IMR-90 (cell line): ENCODE measurements around the gene CFAP299. TPM values are rescaled to one million over a fixed set of nuclear protein-coding genes. Genes with fewer than 3 reads are reported as not detected.

Experiments used
- ATAC-seq: fragments of 200-7000 bp; cut with Tn5 transposase; 2 replicates; pipeline ENCODE4 v1.9.1; 2020; ENCODE audit warnings: low read depth, mild to moderate bottlenecking, moderate library complexity
- BruUV-seq: library from RNA; stranded (reverse); fragments of 400-500 nt; replicated peaks from 2 replicates; lab custom pipeline; 2021; lab: Mats Ljungman, UMichigan
- CTCF ChIA-PET: fragments of 300-600 bp; formaldehyde crosslinking; extraction: SDS; loops from one replicate; lab custom pipeline; 2021; ENCODE audit warnings: antibody characterized with exemption; lab: Yijun Ruan, JAX
- POLR2A ChIA-PET: fragments of 300-600 bp; sonication (Branson Sonifier 250); formaldehyde crosslinking; loops from one replicate; lab custom pipeline; 2022; ENCODE audit warnings: antibody characterized with exemption; ENCODE audit not compliant: unreplicated experiment; lab: Charles Lee
- DNase-seq: peaks from one replicate; pipeline ENCODE4 v3.0.0; 2013
- H2AFZ ChIP-seq: replicated peaks from 2 replicates; pipeline ENCODE3; 2013; ENCODE audit warnings: low read length, mild to moderate bottlenecking; ENCODE audit not compliant: poor library complexity
- H2AK5ac ChIP-seq: 2 replicates; pipeline ENCODE4 v1.6.1; 2013; ENCODE audit warnings: low read depth, low read length, inconsistent platforms
- H2AK9ac ChIP-seq: replicated peaks from 2 replicates; pipeline ENCODE3; 2013; ENCODE audit warnings: mild to moderate bottlenecking, low read depth, low read length, moderate library complexity; ENCODE audit not compliant: poor library complexity
- H2BK120ac ChIP-seq: 2 replicates; pipeline ENCODE4 v1.6.1; 2013; ENCODE audit warnings: low read depth, low read length, inconsistent platforms
- H2BK15ac ChIP-seq: 3 replicates; pipeline ENCODE4 v1.6.1; 2013; ENCODE audit warnings: low read depth, low read length, inconsistent platforms
- H2BK20ac ChIP-seq: 2 replicates; pipeline ENCODE4 v1.6.1; 2013; ENCODE audit warnings: low read depth, mild to moderate bottlenecking, inconsistent platforms, low read length, moderate library complexity
- H2BK5ac ChIP-seq: 2 replicates; pipeline ENCODE4 v1.6.1; 2013; ENCODE audit warnings: mild to moderate bottlenecking, low read depth, low read length, inconsistent platforms; ENCODE audit not compliant: poor library complexity, severe bottlenecking
- H3K14ac ChIP-seq: replicated peaks from 2 replicates; pipeline ENCODE4 v1.6.1; 2013; ENCODE audit warnings: low read depth, low read length, inconsistent platforms
- H3K18ac ChIP-seq: 2 replicates; pipeline ENCODE4 v1.6.1; 2013; ENCODE audit warnings: low read depth, low read length, control low read depth
- H3K23ac ChIP-seq: 2 replicates; pipeline ENCODE4 v1.6.1; 2013; ENCODE audit warnings: low read depth, low read length, inconsistent platforms
- H3K27ac ChIP-seq: 2 replicates; pipeline ENCODE4 v1.5.1; 2013; ENCODE audit warnings: mild to moderate bottlenecking, control low read depth, low read length; ENCODE audit not compliant: insufficient read depth
- H3K27me3 ChIP-seq: 2 replicates; pipeline ENCODE4 v1.6.1; 2013; ENCODE audit warnings: low read length; ENCODE audit not compliant: control insufficient read depth, insufficient read depth
- H3K36me3 ChIP-seq: 2 replicates; pipeline ENCODE4 v1.6.1; 2013; ENCODE audit warnings: low read length, mixed read lengths; ENCODE audit not compliant: control insufficient read depth, insufficient read depth
- H3K4ac ChIP-seq: 2 replicates; pipeline ENCODE4 v1.6.1; 2013; ENCODE audit warnings: low read depth, low read length, inconsistent platforms
- H3K4me1 ChIP-seq: 2 replicates; pipeline ENCODE4 v1.6.1; 2013; ENCODE audit warnings: low read length, mixed read lengths; ENCODE audit not compliant: control insufficient read depth, insufficient read depth
- H3K4me2 ChIP-seq: 2 replicates; pipeline ENCODE4 v1.6.1; 2013; ENCODE audit warnings: low read depth, mild to moderate bottlenecking, control low read depth, low read length, moderate library complexity
- H3K4me3 ChIP-seq: 2 replicates; pipeline ENCODE4 v1.5.1; 2013; ENCODE audit warnings: low read depth, mild to moderate bottlenecking, control low read depth, low read length, moderate library complexity; ENCODE audit not compliant: insufficient read depth
- H3K56ac ChIP-seq: 2 replicates; pipeline ENCODE4 v1.6.1; 2013; ENCODE audit warnings: low read length, inconsistent platforms; ENCODE audit not compliant: insufficient read depth; ENCODE audit errors: extremely low read depth
- H3K79me1 ChIP-seq, 2 experiments: 2 replicates each; pipeline ENCODE4 v1.6.1; 2013; ENCODE audit warnings: low read length in 2 of 2, inconsistent platforms in 1 of 2, low read depth in 1 of 2
- H3K9ac ChIP-seq: 2 replicates; pipeline ENCODE4 v1.6.1; 2013; ENCODE audit warnings: low read depth, low read length, control low read depth
- H3K9me1 ChIP-seq: 2 replicates; pipeline ENCODE4 v1.6.1; 2013; ENCODE audit warnings: low read length, inconsistent platforms; ENCODE audit not compliant: insufficient read depth
- H3K9me3 ChIP-seq: 2 replicates; pipeline ENCODE4 v1.6.1; 2013; ENCODE audit warnings: low read length; ENCODE audit not compliant: control insufficient read depth, insufficient read depth
- H4K20me1 ChIP-seq: 2 replicates; pipeline ENCODE4 v1.6.1; 2013; ENCODE audit warnings: low read length, inconsistent platforms; ENCODE audit not compliant: insufficient read depth
- H4K5ac ChIP-seq: 2 replicates; pipeline ENCODE4 v1.6.1; 2013; ENCODE audit warnings: mild to moderate bottlenecking, low read depth, low read length, control low read depth
- H4K8ac ChIP-seq, 2 experiments: 2 replicates each; pipeline ENCODE4 v1.6.1; 2013; ENCODE audit warnings: low read depth in 2 of 2, low read length in 2 of 2, control low read depth in 1 of 2, inconsistent platforms in 1 of 2
- H4K91ac ChIP-seq: 2 replicates; pipeline ENCODE4 v1.6.1; 2013; ENCODE audit warnings: low read depth, low read length, inconsistent platforms; ENCODE audit not compliant: insufficient read depth
- CHD1 ChIP-seq: IDR thresholded peaks from 2 replicates; pipeline ENCODE4 v1.6.1; 2012; ENCODE audit warnings: low read depth, low read length, improper control_type of control experiment
- WGBS, 2 experiments: methylation state at CpG; one replicate each; pipeline versions ENCODE4 v1.1.5 to v1.1.7; 2013; ENCODE audit warnings: missing lambda C conversion rate in 2 of 2; ENCODE audit not compliant: insufficient read length in 1 of 2; ENCODE audit errors: extremely low coverage in 2 of 2; 5-methylcytosine and 5-hydroxymethylcytosine counted together
- dilution Hi-C: fragments of 300-500 bp; cut with HindIII; formaldehyde crosslinking; loops from one replicate; pipeline ENCODE4 v1.14.3; 2018; ENCODE audit warnings: low sequenced_read_pairs; ENCODE audit not compliant: unreplicated experiment
- in situ Hi-C: fragments of 300-500 bp; cut with MboI; formaldehyde crosslinking; loops from 3 replicates; pipeline ENCODE4 v1.14.3; 2019; ENCODE audit warnings: low sequenced_read_pairs, inconsistent platforms, mixed read lengths
- intact Hi-C: fragments of 100-400 bp; cut with micrococcal nuclease; formaldehyde crosslinking; loops from 2 replicates; pipeline ENCODE4 v1.10.0; 2022
- polyA plus RNA-seq, 3 experiments: library from polyadenylated mRNA; depleted of rRNA; stranded (reverse); fragments of >200 nt; gene quantifications; 2 replicates each; pipeline ENCODE4 v1.2.3, GENCODE V29; 2012; ENCODE audit warnings: low replicate concordance in 1 of 3
- total RNA-seq: library from RNA; depleted of rRNA; stranded (reverse); fragments of >200 nt; gene quantifications from 2 replicates; pipeline ENCODE4 v1.2.3, GENCODE V29; 2012

CFAP299 gene
- total and polyA plus RNA-seq, 2 of the 4 experiments (the other 2 are of a cell fraction), result 1.0 to 1.1 TPM

DNA sequence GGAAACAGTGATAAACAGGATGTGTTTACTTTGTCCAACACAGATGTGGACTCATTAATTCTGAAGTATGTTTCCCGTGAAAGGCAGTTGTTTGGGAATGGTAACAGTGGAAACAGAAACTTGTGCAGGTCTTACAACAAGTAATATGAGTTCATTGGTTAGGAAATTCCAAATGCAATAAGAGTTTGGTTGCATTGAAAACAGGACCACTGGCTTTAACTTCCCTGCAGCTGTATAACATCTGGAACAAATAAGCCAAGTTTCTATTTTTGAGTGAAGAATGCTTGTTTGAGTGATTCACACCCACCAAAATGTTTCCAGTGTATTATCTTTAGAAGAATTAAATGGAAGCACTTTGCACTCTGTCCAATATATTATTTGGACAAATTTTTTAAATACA is 612.6 kb downstream of the CFAP299 start:
- ChIA-PET POLR2A (no interaction called here), CTCF (no interaction called here)
- no peak overlapping the region for H3K4me3 ChIP-seq
- DNase-seq, result no peak
- no peak overlapping the region for H4K8ac ChIP-seq
- H3K27me3 ChIP-seq, result no peaks in the 10 kb centered on the region
- no peaks in the 10 kb centered on the region for H4K20me1 ChIP-seq
- no peak overlapping the region for H3K14ac ChIP-seq
- dilution Hi-C loops, result no loop called here
- BruUV-seq, result no TSS peak
- TF ChIP-seq CHD1, result no peak
- no peak overlapping the region for H2BK120ac ChIP-seq
- no peak overlapping the region for H3K9ac ChIP-seq
- H2BK20ac ChIP-seq, result no peak overlapping the region
- in situ Hi-C loops, result no loop called here
- no CpG with 5 or more reads among the region's 1 CpG for WGBS, 2 experiments
- H2BK15ac ChIP-seq, result no peak overlapping the region
- H3K18ac ChIP-seq, result no peak overlapping the region
- intact Hi-C loops, result no loop called here
- no peaks in the 10 kb centered on the region for H3K36me3 ChIP-seq
- H3K23ac ChIP-seq, result no peak overlapping the region
- no peak overlapping the region for H3K4ac ChIP-seq
- no peak overlapping the region for H3K56ac ChIP-seq
- no peak overlapping the region for H4K5ac ChIP-seq
- H2AFZ ChIP-seq, result no peak overlapping the region
- no peak for ATAC-seq
- no peaks in the 10 kb centered on the region for H3K9me3 ChIP-seq
- no peak overlapping the region for H2AK5ac ChIP-seq
- no peak overlapping the region for H2AK9ac ChIP-seq
- H3K27ac ChIP-seq, result no peak overlapping the region
- no peak overlapping the region for H4K91ac ChIP-seq
- no peaks in the 10 kb centered on the region for H3K4me1 ChIP-seq
- H3K9me1 ChIP-seq, result no peaks in the 10 kb centered on the region
- no peaks in the 10 kb centered on the region for H3K79me1 ChIP-seq
- no peak overlapping the region for H2BK5ac ChIP-seq
- no peak overlapping the region for H3K4me2 ChIP-seq
